HG03457 (cell line): Measurements from ENCODE around the gene C12orf60.

Source experiments
- ATAC-seq: cut with Tn5 transposase; IDR thresholded peaks from one replicate; pipeline ENCODE4 v1.9.1; 2021; ENCODE audit warnings: moderate number of reproducible peaks; ENCODE audit not compliant: unreplicated experiment

Gene C12orf60

DNA sequence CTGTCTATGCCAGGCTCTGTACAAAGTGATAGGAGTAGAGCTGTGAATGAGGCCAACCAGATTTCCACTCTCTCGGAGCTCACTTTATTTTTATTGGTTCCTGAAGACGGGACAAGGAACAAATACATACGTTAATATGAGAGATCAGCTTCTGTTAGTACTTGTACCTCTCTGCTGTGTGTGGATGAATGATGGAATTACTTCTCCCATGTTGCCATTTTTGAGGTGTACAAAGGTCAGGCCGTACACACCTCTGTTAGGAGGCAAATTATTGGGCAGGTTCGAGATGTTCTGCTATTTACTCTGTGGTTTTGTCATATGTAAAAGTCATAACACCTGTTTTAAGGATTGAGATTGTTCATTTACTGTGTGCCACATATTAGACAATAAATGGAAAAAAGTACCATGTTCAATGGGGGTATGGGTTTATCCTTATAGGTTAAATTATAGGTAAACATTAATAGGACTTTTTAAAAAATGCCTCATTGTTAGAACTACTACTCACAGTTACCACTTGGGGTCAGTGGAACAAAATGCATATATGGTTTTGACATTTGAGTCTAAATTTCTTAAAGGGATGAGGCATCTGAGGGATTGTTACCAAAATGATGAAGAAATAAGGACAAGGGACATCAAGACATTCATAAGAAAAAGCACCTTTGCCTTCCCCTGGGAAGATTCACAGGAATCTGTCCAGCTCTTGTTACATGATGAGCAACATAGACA, 27.1 kb upstream of the C12orf60 start:
- no peak for ATAC-seq

DNA sequence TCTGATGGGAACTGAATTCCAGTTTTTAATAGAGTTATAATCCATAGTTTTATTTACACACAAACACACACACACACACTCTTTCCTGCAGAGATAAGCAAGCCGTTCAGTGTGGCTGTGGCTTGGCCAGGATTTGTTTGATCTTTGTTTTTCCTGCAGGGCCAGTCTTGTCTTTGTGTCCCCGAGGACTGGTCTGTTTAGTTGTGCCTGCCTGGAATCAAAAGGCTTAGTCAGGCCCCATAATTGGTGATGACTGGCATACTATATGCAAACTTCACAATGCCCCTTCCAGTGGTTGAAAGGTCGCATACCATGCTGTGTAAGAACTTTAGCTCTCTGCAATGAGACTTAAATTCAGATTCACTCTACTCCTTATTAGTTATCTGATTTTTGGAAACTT, 26.2 kb upstream of the C12orf60 start:
- no peak for ATAC-seq

DNA sequence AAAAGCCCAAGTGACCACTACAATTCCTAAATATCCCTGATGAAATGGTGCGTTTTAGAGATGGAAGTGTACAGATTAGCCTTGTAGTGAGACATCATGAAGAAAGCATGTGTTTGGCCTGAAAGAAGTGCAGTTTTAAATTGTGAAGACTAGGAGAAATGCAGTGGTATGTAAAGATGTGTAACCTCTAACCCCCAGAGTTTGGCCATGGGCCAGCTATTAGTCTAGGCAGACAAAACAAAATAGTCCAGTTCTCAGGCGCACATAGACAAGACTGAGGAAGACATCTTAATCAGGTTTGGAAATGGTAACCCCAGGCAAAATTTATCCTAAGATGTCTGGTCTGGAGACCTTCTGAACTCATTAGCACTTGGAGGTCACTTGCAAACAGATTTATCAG, 23.6 kb upstream of the C12orf60 start:
- no peak for ATAC-seq

DNA sequence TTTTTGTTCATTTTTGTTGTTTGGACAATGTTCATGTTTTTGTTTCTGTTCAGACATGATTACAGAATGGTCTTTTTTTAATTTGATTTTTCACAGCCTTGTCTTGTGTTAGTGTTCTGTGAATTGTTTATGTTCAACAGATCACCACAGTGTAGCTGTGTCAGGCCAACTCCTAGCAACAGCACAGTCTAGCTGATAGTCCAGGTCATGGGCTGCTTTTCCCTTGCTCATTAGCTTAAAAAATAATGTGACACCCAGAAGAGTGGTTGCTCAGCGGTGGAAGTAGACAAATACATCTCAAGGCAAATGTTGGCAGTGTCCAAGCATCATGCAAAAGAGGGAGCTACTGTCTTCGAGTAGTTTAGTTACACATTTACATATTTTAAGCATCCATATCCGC, 22.6 kb upstream of the C12orf60 start:
- no peak for ATAC-seq

DNA sequence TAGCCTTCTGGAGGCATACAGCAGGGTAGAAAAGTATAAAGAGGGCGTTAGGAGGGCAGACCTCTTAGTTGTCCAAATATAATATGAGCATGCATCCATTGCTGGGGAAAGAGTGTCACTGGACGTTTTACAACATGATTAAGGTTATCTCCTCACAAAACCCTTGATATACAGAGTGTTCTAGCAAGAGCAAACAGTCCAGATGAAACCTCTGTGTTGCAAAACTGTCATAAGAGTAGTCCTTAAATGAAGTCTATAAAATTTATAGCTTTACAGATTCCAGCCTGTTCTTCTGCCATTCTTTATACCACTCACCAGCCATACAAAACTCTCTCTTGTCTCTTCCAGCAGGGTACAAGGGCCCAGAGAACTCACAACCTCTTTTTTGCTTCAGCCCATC, 21.9 kb upstream of the C12orf60 start:
- no peak for ATAC-seq

DNA sequence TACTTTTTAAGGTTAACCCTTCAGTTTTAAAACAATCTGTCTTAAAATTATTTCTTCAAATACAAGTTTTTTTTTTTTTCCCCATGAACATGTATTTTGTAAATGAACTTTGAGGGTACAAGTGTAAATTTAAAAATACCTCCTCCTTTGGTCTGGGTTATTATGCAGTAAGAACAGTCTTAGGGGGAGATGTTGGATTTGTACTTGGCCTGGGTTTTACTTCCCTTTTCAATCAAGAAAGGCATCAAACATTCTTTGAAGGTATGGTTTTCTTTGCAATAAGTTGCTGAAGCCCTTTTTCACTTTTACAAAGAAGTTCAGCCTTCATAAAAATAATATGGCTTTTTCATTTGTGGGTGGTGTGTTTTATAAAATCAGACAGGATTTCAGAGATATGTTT, 20.7 kb upstream of the C12orf60 start:
- no peak for ATAC-seq

DNA sequence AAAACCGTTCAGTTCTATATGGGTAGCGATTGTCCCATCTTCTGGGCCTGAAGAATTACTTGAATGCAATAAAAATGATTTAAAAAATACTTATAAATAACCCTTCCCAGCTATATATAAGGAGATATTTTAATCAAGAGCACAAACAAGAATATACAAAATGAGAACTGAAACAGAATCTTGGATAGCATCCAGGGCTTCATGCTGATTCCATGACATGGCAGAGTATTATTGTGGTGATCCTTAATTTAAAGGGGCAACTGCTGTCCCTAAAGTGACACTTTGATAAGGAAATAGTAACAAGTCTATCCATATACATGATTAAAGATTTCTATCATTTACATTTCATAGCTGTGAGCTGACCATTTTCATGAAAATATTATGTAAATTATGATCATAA, 19.0 kb upstream of the C12orf60 start:
- no peak for ATAC-seq

DNA sequence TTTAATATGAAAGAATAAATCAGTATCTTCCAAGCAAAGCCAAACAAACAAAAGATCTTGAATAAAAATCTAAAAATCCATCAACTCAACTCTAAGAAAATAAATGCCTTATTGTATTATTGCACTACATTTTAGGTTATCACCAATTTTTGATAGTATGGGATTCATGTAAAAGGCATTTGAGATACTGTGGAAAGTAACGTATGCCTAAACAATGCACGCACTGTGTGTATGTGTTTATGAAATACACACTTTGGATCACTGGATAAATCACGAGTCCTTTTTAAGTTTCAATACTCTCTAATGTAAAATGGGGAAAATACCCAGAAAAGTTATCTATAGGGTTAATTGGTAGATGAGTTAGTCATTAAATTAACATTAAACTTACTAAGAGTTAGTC, 17.9 kb upstream of the C12orf60 start:
- no peak for ATAC-seq

DNA sequence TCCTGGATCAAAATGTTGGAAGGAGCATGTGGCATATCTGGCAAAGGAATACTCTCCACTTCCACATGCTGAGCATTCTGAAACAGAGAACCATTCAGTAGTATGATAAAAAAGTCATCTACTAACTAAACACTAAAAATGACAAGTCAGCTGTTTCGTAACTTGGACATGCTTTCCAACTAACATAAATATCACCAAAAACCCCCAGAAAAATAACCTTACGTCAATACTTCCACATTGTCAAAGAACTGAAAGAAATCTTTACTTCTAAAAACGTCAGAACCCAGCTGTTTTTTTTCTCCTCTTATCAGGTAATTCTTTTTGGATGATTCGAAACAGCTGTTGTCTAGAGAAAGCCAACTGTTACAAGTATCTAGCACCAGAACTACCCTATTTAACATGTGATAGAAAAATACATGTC, 8.4 kb upstream of the C12orf60 start:
- no peak for ATAC-seq

DNA sequence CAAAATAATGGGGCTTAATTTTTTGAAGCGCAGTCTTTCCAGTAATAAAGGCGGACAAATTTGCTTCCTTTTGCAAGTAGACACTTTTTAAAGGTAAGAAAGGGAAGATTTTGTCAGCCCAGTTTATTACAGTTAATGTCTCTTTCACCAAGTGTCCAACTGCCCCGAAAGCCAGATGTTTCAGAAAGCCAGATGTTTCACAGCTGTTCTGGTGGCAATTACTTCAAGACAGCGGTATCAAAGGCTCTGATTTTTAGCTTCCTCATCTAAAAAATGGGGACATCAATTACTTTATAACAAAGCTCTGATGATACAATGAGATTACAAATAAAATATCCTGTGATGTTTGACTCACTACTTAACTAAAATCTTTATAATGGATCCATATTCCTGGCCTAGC, 1.2 kb upstream of the C12orf60 start:
- no peak for ATAC-seq

DNA sequence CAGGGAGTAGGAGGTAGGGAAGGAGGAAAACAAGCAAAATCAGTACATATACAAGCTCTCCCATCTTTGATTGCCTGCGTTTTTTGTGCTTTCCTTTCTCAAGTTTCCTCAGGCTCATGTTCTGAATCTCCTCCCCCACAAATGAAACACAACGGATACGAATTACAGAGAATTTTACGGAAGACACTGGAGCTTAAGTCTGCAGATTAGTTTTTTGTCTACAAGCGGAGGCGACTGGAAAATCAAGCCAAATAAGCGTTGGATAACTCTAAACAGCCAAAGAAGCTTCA, 804 bp upstream of the C12orf60 start:
- ATAC-seq: no peak

DNA sequence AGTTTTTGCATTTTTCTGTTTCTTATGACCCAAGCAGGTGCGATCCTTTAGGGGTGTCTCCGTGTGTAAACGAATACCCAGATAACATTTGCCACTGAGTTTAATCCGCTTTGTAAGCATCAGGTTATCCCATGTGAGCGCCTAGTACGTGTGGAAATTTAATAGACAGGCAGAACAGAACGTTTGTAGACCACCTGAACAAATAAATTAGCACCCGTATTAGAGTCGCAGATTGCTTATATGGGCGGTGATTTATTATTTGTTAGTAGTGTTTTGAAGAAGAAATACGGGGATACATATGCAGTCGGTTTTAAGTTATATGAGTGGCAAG, 325 bp downstream of the C12orf60 start:
- ATAC-seq: peak; percentile 16

DNA sequence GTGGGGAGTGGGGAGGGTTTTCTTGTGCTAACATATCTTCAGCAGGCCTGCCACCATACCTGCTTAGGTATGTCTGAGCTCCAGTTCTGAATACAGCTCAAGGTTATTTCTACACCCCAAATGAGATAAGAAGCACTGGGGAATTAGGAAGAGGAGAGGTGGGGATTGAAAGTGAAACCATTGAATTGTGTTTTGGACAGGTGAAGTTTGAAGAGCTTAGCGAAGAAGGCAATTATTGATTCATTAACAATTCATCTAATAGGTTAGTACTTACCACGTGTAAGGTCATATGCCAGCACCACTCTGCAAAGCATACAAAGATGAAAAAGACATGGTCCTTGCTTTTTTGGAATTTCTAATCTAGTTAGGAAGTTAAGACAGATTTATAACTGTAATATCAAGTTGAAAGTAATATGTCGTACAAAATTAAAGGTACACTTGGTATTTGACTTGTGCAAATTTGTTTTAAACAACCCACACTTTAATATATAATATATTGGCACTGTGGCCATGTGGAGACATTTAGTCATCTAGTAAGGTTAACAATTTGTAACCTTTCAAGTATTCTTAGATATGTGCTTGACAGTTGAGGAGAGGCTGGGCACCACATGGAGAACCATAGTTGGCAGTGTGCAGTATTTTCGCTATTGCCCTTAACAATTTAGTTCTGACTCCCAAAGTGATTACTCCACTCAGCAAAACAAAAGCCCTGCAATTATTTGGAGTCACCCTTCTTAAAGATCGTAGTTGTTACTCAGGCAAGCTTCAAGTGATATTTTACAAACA, 6.9 kb downstream of the C12orf60 start:
- no peak for ATAC-seq

DNA sequence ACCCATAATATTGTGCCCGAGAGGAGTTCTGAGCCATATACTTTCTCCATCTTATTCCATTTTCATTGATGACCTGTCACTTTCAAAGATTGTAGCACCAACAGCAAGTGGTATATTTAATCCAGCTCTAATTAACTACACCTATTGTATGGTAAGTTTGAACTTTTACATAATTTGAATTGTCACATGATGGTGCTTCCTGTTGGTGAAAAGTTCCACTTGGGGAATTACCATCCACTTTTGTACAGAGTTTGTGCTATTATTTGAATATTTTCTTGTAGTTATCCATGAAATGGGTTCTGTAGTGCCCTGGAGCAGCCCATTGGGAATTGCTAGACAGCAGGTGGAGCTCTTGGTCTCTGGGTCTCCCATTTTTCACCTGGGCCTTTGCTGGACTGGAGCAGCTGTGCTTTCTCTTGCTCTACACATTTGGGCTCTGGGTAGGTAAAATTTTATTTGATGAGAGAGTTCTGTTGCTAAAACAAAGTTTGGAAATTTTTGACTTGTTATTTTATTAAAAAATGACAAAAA, 7.5 kb downstream of the C12orf60 start:
- ATAC-seq: no peak

DNA sequence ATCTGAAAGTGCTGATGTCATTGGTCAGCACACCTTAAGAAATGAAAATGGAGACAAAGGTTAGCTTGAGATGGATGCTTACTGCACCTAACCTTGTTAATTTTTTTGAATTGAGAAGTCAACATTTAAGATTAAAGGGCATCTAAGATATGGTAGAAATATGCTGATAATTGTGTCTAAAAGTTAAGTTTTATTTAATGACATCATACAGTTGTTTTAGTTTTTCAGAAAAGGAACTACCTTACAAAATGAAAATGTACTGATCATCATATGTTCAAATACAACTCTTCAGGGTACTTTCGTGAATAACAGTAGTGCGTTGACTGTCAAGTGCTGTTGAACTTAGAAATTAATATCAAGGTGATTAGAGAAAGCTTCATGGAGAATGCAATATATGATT, 8.0 kb downstream of the C12orf60 start:
- ATAC-seq: no peak

DNA sequence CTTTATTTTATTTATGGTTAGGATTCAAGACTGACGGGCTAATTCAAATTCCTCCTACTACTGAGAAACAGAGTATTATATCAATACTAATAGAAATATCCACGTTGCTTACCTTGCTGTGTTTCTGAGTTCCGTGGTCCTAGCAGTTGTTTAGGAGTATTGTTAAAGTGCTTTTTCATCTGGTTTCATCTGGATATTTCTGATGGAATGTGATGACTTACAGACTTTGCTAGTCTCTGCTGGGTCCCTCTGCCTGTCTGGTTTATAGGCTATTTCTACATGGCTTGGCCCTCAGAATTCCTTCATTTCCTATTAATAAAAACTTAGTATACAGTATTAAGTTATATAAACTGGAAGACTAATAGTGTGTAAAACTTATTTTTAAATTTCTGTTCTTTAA, 10.5 kb downstream of the C12orf60 start, which contains the start of gene SMCO3:
SMCO3 (minus strand) TSS at position 169 of the 400 bp plus-strand sequence. CDS start 7,502 bp downstream, outside the sequence.
- ATAC-seq: no peak

DNA sequence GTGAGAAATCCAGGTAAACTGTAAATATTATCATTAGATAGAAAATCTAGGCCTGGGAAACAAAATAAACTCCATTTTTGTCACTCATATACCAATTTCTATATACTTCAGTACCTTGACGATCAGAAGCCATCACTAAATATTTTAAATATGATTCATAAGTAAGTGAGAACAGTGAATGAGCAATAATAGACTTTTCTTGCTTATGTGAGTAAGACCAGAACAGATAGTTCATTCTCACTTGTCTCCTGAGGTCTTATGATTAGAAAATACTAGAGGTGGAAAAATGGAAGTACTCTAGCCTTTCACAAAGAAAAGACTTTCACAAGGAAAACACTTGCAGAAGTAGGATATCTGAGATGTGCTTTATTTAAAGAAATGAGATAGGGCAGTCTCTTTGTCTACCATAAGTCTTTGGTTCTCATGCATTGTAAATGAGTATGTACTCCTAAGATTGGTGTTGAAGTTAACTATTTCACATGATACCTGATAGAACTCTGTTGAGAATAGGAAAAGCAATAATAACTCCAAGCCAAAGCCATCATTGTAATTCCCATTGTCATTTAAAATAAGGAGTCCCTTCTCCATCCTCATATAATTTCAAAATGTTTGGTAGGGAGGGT, 20.7 kb downstream of the C12orf60 start:
- ATAC-seq: no peak

DNA sequence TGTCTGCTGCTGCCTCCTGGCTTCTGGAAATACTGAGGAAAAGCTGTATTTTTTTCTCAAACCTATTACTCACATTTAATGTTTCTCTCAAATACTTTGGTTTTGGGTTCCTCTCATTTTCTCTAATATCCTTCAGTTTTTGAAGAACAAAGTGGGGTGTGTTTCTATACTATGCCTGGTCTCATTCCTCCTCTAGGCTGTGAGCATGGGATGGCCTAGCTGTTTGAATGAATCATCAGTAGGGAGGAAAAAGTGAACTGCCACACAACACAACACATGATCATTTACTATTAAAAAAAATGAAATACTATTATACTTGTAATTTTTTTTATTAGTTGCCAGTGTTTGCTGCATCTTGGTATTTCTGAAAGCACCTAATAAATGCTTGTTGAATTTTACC, 21.8 kb downstream of the C12orf60 start:
- no peak for ATAC-seq

DNA sequence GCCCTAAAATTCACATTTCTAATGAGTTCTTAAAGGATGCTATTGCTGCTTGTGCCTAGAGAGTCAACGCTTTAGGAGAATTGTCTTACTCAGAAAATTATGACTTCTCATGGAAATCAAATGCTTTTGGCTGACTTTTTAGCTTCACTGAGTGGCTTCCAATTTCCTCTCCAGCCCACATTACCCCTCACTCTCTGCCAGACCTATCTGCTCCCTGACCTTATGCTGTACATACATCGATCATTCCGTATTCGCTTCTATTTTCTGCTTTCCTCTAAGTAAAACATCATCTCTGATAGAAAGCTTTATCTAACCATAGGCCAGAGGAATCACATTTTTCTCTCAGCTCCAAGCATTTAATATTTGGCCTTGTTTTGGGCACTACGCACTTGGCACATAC, 23.0 kb downstream of the C12orf60 start:
- no peak for ATAC-seq

DNA sequence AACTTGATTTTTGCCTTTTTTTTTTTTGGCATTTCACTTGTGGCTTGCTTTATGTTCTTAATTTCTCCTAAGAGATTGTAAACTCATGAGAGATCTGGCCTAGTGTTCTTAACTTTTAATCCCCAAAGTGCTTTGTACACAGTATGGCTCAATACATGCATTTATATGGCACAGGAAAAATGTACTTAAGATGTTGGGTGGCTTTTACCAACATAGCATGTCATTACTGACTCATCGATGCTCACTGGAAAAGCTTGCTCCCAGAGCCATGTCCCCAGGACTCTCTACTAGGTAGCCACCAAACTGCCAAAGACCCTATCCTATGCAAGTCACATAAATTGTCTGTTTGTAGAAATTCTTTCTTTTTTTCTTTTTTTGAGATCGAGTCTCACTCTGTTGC, 23.6 kb downstream of the C12orf60 start:
- ATAC-seq: no peak

DNA sequence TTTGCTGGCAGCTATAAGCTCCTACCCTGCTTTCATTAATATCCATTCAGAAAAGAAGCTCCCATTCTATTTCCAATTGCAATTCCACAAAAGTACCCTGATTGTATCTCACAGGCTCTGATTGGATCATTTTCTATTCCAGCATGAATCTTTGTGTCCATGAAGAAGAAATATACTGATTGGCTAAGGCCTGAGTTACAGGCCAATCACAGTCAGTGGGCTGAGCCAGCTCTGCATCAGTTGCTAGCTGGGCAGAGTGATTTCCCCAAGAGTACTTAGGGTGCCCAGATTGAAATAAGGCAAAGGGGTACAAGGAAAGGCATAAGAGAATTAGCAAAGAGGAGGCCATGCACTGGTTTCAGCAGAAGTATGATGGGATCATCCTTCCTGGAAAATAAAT, 25.4 kb downstream of the C12orf60 start:
- ATAC-seq: no peak

DNA sequence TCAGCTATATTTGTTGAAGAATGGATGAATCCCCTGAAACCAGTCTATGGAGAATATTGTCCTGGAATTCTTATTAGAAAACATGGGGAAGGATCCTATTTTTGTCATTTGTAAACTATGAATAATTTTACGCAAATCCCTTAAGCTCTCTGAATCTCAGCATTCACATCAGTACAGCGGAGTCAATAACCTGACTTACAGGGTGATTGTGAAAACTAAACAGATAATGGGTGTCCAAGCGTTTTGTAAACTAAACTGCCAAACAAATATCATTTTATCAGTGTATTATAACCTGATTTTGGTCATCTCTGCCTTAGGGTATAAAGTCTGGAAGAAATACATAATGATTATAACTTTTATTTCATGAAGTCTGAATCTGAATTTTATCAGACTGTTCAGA, 29.9 kb downstream of the C12orf60 start:
- no peak for ATAC-seq
